WI38 (cell line): ENCODE results near the gene ABTB2.

Experiments used
- H3K4me3 ChIP-seq: 2 replicates; pipeline ENCODE4 v1.5.1; 2011; ENCODE audit warnings: low read depth, mild to moderate bottlenecking, control low read depth, low read length
- CTCF ChIP-seq: IDR thresholded peaks from 2 replicates; pipeline ENCODE4 v1.5.1; 2012; ENCODE audit warnings: low read depth, mild to moderate bottlenecking, control low read depth, low read length

Gene ABTB2

GRCh38 chr11:34206407-34207300 lies 151.2 kb downstream of the ABTB2 start:
- no peak overlapping the region for H3K4me3 ChIP-seq

GRCh38 chr11:34205326-34206035 lies 152.3 kb downstream of the ABTB2 start:
- TF ChIP-seq CTCF, result no peak

More at GRCh38 chr11:34206407-34207300, 151.2 kb downstream of the ABTB2 start:
- TF ChIP-seq CTCF, result no peak

GRCh38 chr11:34204396-34205279 lies 153.2 kb downstream of the ABTB2 start:
- H3K4me3 ChIP-seq, result no peak overlapping the region
- no peak for TF ChIP-seq CTCF

More at GRCh38 chr11:34205326-34206035, 152.3 kb downstream of the ABTB2 start:
- no peak overlapping the region for H3K4me3 ChIP-seq

- no peak overlapping the region for H3K4me3 ChIP-seq
- no peak for TF ChIP-seq CTCF
These were observed 154.4 kb downstream of the ABTB2 start for GRCh38 chr11:34203377-34203871.

- no peak for TF ChIP-seq CTCF
- no peak overlapping the region for H3K4me3 ChIP-seq
These were observed 156.7 kb downstream of the ABTB2 start for GRCh38 chr11:34201129-34201528.

- no peak for TF ChIP-seq CTCF
- H3K4me3 ChIP-seq, result no peak overlapping the region
These were observed 158.3 kb downstream of the ABTB2 start for GRCh38 chr11:34199525-34199924.
